Loucy (cell line): Measurements from ENCODE around the gene RO60.
"Not testable (repeated sequence)": the region's sequence is repeated elsewhere in the genome, so short reads cannot be mapped to it uniquely, and the experiment has no call there.

Experiments used
- H2AFZ ChIP-seq: fragments of 200-600 bp; sonication (generic); 2 replicates; pipeline ENCODE4 v1.6.0; 2016; ENCODE audit warnings: antibody characterized with exemption, mild to moderate bottlenecking, low read length, moderate library complexity
- H3F3A ChIP-seq: fragments of 200-600 bp; 2 replicates; pipeline ENCODE4 v1.6.0; 2016; ENCODE audit warnings: antibody characterized with exemption, low read depth, mild to moderate bottlenecking
- H3K27me3 ChIP-seq: fragments of 200-600 bp; sonication (generic); 2 replicates; pipeline ENCODE4 v1.6.1; 2014; ENCODE audit warnings: low read length, mild to moderate bottlenecking; ENCODE audit not compliant: insufficient read depth, poor library complexity, severe bottlenecking
- H3K36me3 ChIP-seq: fragments of 200-600 bp; sonication (generic); 2 replicates; pipeline ENCODE4 v1.6.1; 2016; ENCODE audit warnings: low read length; ENCODE audit not compliant: insufficient read depth
- H3K4me1 ChIP-seq: fragments of 200-600 bp; sonication (generic); 2 replicates; pipeline ENCODE4 v1.5.1; 2014; ENCODE audit warnings: low read length, mild to moderate bottlenecking; ENCODE audit not compliant: insufficient read depth, poor library complexity, severe bottlenecking
- H3K4me2 ChIP-seq: fragments of 200-600 bp; sonication (generic); 2 replicates; pipeline ENCODE4 v1.6.0; 2014; ENCODE audit warnings: antibody characterized with exemption, low read length, low read depth, mild to moderate bottlenecking; ENCODE audit not compliant: poor library complexity, severe bottlenecking
- H3K4me3 ChIP-seq: fragments of 200-600 bp; sonication (generic); 2 replicates; pipeline ENCODE4 v1.5.1; 2014; ENCODE audit warnings: low read length, mild to moderate bottlenecking, mixed read lengths; ENCODE audit not compliant: poor library complexity, severe bottlenecking
- H3K79me2 ChIP-seq: fragments of 200-600 bp; sonication (generic); 2 replicates; pipeline ENCODE4 v1.6.1; 2014; ENCODE audit warnings: low read length; ENCODE audit not compliant: insufficient read depth
- H3K9ac ChIP-seq: fragments of 200-600 bp; sonication (generic); 2 replicates; pipeline ENCODE4 v1.6.0; 2014; ENCODE audit warnings: mild to moderate bottlenecking, low read depth, low read length, moderate library complexity; ENCODE audit not compliant: poor library complexity, severe bottlenecking
- H3K9me2 ChIP-seq: fragments of 200-600 bp; sonication (generic); replicated peaks from 2 replicates; pipeline ENCODE4 v1.6.1; 2016; ENCODE audit warnings: low read depth, low read length, mixed read lengths
- H3K9me3 ChIP-seq: fragments of 200-600 bp; sonication (generic); 2 replicates; pipeline ENCODE4 v1.6.1; 2014; ENCODE audit warnings: mild to moderate bottlenecking, antibody characterized with exemption, low read length, low read depth; ENCODE audit not compliant: insufficient read depth
- H4K20me1 ChIP-seq: fragments of 200-600 bp; sonication (generic); 2 replicates; pipeline ENCODE4 v1.6.0; 2014; ENCODE audit warnings: antibody characterized with exemption, low read length, mild to moderate bottlenecking; ENCODE audit not compliant: insufficient read depth, poor library complexity, severe bottlenecking
- EZH2phosphoT487 ChIP-seq: fragments of 200-600 bp; IDR thresholded peaks from 2 replicates; pipeline ENCODE4 v1.6.1; 2018; ENCODE audit warnings: antibody characterized with exemption, mild to moderate bottlenecking, moderate library complexity, borderline replicate concordance
- TF ChIP-seq, protein P1 (sequence below): fragments of 200-600 bp; sonication (generic); conservative IDR thresholded peaks from 2 replicates; pipeline ENCODE4 v1.5.1; 2014; ENCODE audit warnings: mild to moderate bottlenecking, antibody characterized with exemption, low read length

Gene RO60

DNA sequence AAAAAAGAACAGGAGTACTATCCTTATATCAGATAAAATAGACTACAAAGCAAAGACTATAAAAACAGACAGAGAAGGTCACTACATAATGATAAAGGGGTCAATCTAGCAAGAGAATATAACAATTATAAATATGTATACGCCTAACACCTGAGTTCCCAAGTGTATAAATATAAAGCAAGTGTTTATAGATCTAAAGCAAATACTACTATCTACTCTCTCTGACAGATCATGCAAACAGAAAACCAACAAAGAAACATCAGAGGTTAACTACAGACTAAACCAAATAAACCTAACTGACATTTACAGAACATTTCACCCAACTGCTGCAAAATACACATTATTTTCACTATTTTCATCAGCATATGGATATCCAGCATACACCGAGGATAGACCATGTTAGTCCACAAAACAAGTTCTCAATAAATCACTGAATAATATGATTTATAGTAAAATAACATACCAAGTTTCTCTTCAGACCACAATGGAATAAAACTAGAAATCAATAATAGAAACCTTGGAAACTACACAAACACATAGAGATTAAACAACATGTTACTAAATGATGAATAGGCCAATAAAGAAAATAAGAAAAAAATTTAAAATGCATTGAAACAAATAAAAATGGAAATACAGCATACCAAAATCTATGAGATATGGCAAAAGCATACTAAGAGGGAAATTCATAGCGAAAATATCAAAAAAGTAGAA lies 22.9 kb upstream of the RO60 start:
- no peaks in the 10 kb centered on the region for H3K4me1 ChIP-seq
- no peak overlapping the region for H3K9ac ChIP-seq
- H3K9me2 ChIP-seq = no peaks in the 10 kb centered on the region
- no peak overlapping the region for H2AFZ ChIP-seq
- no peak overlapping the region for H3K4me2 ChIP-seq
- H3F3A ChIP-seq = no peaks in the 10 kb centered on the region
- H3K79me2 ChIP-seq = peaks cover 69% of the 10 kb centered on the region
- no peaks in the 10 kb centered on the region for H3K9me3 ChIP-seq
- TF ChIP-seq, protein P1, sequence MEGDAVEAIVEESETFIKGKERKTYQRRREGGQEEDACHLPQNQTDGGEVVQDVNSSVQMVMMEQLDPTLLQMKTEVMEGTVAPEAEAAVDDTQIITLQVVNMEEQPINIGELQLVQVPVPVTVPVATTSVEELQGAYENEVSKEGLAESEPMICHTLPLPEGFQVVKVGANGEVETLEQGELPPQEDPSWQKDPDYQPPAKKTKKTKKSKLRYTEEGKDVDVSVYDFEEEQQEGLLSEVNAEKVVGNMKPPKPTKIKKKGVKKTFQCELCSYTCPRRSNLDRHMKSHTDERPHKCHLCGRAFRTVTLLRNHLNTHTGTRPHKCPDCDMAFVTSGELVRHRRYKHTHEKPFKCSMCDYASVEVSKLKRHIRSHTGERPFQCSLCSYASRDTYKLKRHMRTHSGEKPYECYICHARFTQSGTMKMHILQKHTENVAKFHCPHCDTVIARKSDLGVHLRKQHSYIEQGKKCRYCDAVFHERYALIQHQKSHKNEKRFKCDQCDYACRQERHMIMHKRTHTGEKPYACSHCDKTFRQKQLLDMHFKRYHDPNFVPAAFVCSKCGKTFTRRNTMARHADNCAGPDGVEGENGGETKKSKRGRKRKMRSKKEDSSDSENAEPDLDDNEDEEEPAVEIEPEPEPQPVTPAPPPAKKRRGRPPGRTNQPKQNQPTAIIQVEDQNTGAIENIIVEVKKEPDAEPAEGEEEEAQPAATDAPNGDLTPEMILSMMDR = no peak
- TF ChIP-seq EZH2phosphoT487 = no peak
- no peak overlapping the region for H3K4me3 ChIP-seq
- peaks cover 7% of the 10 kb centered on the region for H4K20me1 ChIP-seq
- no peaks in the 10 kb centered on the region for H3K36me3 ChIP-seq
- no peaks in the 10 kb centered on the region for H3K27me3 ChIP-seq

DNA sequence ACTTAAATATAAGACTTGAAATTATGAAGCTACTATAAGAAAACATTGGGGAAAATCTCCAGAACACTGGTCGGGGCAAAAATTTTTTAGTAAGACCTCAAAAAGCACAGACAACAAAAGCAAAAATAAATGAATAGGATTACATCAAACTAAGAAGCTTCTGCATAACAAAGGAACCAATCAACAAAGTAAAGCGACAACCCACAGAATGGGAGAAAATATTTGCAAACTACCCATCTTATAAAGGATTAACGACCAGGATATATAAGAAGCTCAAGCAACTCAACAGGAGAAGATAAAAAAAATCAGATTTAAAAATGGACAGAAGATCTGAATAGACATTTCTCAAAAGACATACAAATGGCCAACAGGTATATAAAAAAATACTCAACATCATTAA lies 19.4 kb upstream of the RO60 start:
- Histone ChIP-seq H2AFZ (no peak overlapping the region), H3K27me3 (no peaks in the 10 kb centered on the region), H3K9me2 (no peaks in the 10 kb centered on the region), H3F3A (no peaks in the 10 kb centered on the region), H3K4me3 (no peak overlapping the region), H3K79me2 (peaks cover 57% of the 10 kb centered on the region), H3K4me1 (peaks cover 14% of the 10 kb centered on the region), H3K9me3 (no peaks in the 10 kb centered on the region), H3K9ac (no peak overlapping the region), H3K4me2 (no peak overlapping the region), H3K36me3 (peaks cover 5% of the 10 kb centered on the region; the same call in 1 of the 2 replicates), H4K20me1 (no peaks in the 10 kb centered on the region)
- TF ChIP-seq, protein P1 = no peak
- TF ChIP-seq EZH2phosphoT487 = no peak

DNA sequence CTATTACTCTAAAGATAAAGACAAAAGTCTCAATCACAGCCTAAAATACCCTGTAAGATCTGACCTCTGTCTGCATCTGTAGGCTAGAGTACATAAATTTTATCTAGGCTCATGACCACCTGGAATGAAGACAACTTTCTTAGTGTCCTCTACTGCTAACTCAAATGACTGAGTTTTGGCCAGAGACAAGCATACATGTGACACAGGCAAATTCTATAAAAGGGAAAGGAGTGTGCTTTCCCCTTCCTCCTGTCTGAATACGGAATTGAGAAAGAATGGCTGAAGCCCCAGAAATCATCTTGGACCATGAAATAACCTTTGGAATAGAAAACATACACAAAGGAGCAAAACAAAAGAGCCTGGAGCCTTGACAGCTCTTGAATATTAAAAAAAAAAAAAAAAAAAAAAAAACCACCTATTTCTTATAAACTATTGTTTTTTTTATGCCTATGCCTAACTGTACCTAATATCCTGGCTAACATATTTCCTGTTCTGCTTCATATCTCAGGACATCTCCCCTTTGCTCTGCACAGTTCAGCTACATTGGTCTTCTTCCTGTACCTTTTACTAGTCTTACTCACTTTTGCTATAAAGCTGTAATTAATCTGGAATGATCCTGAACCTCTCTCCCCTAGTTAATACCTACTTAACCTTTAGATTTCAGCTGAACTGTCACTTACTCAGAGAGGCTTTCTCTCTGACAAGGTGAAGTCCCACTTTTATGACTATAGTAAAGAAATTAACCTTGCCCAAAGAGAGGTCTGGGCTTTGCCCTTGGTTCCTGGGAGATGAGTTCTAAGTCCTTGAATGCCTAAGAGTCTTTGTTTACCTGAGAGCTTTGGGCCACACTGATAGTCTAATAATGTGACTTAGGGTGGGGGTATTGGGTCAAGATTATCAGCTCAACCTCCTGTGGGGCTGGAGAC lies 16.4 kb upstream of the RO60 start:
- Histone ChIP-seq H3K36me3 (peaks cover 28% of the 10 kb centered on the region; the same call in 1 of the 2 replicates), H3F3A (no peaks in the 10 kb centered on the region), H2AFZ (no peak overlapping the region), H3K79me2 (peaks cover 28% of the 10 kb centered on the region; the same call in 1 of the 2 replicates), H3K9ac (no peak overlapping the region), H4K20me1 (no peaks in the 10 kb centered on the region), H3K9me3 (no peaks in the 10 kb centered on the region), H3K27me3 (no peaks in the 10 kb centered on the region), H3K9me2 (no peaks in the 10 kb centered on the region), H3K4me2 (peak overlapping the region; percentile 35), H3K4me1 (peaks cover 14% of the 10 kb centered on the region), H3K4me3 (no peak overlapping the region)
- TF ChIP-seq, protein P1 = no peak
- TF ChIP-seq EZH2phosphoT487 = no peak

DNA sequence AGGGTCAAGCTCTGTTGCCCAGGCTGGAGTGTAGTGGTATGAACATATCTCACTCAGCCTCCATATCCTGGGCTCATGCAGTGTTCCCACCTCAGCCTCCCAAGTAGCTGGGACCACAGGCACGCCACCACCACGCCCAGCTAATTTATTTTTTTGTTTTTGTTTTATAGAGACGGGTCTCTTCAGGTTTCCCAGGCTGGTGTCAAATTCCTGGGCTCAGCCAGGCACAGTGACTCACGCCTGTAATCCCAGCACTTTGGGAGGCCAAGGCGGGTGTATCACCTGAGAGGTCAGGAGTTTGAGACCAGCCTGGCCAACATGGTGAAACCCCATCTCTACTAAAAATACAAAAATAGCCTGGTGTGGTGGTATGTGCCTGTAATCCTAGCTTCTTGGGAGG lies 10.5 kb upstream of the RO60 start:
- H3K79me2 ChIP-seq = peaks cover 27% of the 10 kb centered on the region
- H3K27me3 ChIP-seq, H3K9me2 ChIP-seq, H3K4me2 ChIP-seq, H3K4me3 ChIP-seq, H2AFZ ChIP-seq, H4K20me1 ChIP-seq, H3K9ac ChIP-seq, H3F3A ChIP-seq, H3K9me3 ChIP-seq: not testable (repeated sequence)
- peaks cover 14% of the 10 kb centered on the region for H3K4me1 ChIP-seq
- H3K36me3 ChIP-seq = peaks cover 55% of the 10 kb centered on the region; the same call in 1 of the 2 replicates
